Suppressor macrophage treated with lipopolysaccharide for 4 hours (primary cell): ENCODE data around the gene DMBT1.

Experiments
- DNase-seq: peaks from one replicate; pipeline ENCODE4 v3.0.0-alpha.2; 2020

DMBT1 gene

DNA sequence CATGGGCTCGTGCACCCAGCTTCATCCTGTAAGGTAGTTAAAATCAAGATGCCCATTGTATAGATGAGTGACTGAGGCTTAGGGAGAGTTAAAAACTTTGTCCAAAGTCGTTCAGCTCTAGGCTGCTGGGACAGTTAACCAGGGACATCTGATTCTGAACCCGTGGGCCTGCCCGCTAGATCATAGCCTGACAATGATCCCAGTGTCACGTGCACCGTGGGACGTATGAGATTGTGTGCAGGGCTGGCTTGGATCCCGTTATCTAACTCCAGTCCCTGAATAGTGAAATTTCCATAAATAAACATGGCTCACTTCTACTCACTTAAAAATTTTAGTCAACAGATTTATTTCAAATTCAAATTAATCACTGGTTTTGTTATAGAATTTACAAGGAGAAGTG is 114.2 kb downstream of the DMBT1 start:
- DNase-seq = no peak

DNA sequence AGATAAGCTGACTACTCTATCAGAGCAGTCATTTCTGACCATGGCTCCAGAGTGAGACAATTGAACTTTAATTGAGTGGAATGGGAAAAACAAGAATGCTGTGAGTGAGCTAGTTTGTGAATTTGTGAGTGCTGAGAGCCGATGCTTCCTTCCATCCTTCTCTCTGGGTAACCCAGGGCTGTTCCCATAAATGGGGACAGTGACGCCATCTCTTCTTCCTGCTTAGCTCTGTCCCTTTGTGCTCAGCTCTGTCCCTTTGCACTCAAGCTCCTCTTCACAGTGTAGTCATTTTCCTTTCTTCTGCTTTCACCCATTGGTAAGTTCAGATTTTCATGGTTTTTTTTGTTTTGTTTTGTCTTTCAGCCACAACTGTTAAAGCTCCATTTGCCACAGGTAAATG is 114.7 kb downstream of the DMBT1 start:
- no peak for DNase-seq

DNA sequence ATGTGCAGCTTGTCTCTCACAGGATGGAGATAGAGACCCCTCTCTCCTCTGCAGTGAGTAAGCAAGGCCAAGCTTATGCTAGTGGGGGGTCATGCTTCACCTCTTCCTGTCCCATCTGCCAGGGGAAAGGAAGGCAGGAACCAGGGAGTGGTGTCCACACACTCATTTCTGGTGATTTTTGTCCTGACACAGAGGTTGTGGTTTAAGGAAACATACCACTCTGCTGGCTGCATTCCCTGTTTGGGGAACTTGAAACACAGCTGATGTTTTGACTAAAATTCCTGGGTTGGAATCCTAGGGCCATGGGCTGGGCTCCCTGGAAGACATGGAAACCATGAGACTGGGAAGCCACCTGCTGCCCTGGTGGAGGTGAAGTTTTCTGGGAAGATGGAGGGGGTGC is 117.7 kb downstream of the DMBT1 start:
- DNase-seq = no peak

DNA sequence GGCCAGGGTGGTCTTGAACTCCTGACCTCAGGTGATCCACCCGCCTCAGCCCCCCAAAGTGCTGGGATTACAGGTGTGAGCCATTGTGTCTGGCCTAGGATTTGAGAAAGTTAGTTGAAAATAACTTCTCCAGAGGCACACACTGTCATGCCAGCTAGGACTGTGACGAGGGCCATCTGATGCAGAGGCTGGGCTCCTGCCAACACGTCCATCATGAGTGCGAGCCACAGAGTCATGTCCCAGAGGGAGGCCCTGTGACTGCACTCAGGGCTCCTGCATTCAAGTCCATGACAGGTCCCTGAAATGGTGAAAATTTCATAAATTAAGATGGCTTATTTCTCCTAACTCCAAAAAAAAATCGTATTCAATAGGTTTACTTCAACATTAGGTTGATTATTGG is 122.0 kb downstream of the DMBT1 start:
- no peak for DNase-seq

DNA sequence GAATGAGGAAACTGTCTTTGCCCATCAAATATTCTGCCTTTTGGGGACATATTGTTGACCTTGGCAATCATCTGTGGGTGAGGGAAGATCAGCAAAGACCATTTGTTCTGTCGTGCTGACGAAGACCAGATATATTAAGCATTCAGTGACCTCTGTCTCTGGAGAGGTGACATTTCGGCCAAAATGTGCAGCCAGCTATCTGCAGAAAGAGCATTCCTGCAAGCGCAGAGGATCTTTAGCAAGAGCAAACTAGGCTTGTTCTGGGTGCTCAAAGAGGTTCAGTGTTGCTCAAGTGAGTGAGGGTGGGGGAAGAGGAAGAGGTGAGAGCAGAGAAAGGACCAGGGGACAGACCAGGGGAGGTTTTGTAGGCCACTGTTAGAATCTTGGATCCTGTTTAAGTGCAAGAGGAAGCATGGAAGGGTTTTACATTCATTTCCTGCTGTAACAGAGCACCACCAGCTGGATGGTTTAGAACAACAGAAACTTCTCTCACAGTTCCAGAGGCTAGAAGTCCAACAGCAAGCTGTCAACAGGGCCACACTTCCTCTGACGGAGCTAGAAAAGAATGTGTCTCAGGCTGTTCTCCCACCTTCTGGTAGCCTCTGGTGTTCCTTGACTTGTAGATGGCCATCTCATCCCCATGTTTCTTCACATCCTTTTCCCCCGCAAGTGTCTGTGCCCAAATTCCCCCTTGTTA is 127.9 kb downstream of the DMBT1 start:
- DNase-seq = no peak

DNA sequence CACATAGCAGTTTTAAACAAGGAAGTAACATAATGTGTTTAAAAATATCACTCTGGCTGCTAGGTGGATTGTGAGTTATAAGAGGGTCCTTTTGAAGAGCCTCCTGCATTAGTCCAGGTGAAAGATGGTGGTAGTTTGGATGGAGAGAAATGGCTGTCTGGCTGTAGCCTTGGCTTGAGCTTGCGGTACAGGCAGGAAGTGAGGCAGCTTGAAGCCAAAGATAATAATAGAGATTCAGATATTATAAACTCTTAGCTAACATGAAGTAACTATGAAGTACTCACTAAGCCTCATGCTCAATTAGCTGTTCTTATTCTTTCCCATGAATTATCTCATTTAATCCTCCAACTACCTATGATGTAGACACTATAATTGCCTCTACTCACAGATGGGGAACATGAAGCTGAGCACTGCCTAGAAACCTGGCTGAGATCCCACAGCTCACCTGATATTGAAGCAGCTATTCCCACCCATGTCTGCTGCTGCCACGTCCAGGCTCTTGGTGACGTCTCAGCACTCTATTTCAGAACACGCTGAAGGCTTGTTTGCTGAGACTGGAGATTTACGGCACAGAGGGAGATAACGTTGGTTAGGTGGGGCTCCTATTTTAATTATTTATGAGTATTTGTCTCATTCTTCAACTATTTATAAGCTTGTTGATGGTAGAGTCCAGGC is 128.7 kb downstream of the DMBT1 start:
- no peak for DNase-seq

DNA sequence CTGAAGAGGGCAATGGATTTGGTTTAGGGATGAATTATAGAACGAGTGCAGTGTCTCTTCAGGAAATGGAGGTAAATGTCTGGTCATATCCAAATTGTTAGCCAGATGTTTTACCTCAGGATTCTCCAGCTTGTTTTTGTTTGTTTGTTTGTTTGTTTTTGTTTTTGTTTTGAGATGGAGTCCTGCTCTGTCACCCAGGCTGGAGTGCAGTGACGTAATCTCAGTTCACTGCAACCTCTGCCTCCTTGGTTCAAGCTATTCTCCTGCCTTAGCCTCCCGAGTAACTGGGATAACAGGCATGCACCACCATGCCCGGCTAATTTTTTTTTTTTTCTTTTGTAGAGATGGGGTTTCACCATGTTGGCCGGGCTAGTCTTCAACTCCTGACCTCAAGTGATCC is 132.2 kb downstream of the DMBT1 start:
- no peak for DNase-seq
